Neutrophil (primary cell): Measurements from ENCODE around the gene SCTR.

Experiments
- H3K27ac ChIP-seq: fragments of 200-600 bp; sonication (generic); 2 replicates; pipeline ENCODE4 v1.5.1; 2016; ENCODE audit warnings: mild to moderate bottlenecking, moderate library complexity
- H3K27me3 ChIP-seq: fragments of 200-600 bp; sonication (generic); 2 replicates; pipeline ENCODE4 v1.6.0; 2016; ENCODE audit warnings: mild to moderate bottlenecking
- H3K36me3 ChIP-seq: fragments of 200-600 bp; sonication (generic); 2 replicates; pipeline ENCODE4 v1.5.1; 2017
- H3K4me1 ChIP-seq, 2 experiments: fragments of 200-600 bp in 1 of 2; sonication (generic) in 1 of 2; 1 replicate in 1 of 2; 2 replicates in 1 of 2; pipeline versions ENCODE4 v1.5.1 to v1.6.1; 2013 to 2016; ENCODE audit warnings: low read depth in 1 of 2, low read length in 1 of 2, mild to moderate bottlenecking in 1 of 2, moderate library complexity in 1 of 2; ENCODE audit not compliant: control insufficient read depth in 1 of 2, insufficient read depth in 1 of 2
- H3K4me3 ChIP-seq, 2 experiments: fragments of 200-600 bp in 1 of 2; sonication (generic) in 1 of 2; 1 replicate in 1 of 2; 2 replicates in 1 of 2; pipeline ENCODE4 v1.5.1; 2013 to 2016; ENCODE audit warnings: low read depth in 1 of 2, low read length in 1 of 2, mild to moderate bottlenecking in 1 of 2, moderate library complexity in 1 of 2
- H3K9me3 ChIP-seq: fragments of 200-600 bp; sonication (generic); 2 replicates; pipeline ENCODE4 v1.5.1; 2016
- TF ChIP-seq, protein P1 (sequence below): fragments of 200-600 bp; sonication (generic); IDR thresholded peaks from 2 replicates; pipeline ENCODE4 v1.5.1; 2016; ENCODE audit warnings: antibody characterized with exemption

Gene SCTR

DNA sequence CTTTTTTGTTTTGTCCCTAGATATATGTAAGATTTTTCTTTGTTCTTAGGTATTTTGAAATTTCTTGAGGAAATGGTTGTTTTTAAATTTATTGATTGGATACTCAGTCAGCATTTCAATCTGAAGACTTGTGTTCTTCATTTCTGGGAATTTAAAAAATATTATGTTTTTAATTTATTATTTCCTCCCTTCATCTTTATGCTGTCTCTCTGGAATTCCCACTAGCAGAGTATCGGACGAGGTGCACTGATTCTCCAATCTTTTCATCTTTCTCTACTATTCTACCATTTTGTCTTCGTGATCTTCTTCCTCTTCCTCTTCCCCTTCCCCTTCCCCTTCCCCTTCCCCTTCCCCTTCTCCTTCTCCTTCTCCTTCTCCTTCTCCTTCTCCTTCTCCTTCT is 12.3 kb downstream of the SCTR start:
- H3K4me3 ChIP-seq, result no peak overlapping the region

DNA sequence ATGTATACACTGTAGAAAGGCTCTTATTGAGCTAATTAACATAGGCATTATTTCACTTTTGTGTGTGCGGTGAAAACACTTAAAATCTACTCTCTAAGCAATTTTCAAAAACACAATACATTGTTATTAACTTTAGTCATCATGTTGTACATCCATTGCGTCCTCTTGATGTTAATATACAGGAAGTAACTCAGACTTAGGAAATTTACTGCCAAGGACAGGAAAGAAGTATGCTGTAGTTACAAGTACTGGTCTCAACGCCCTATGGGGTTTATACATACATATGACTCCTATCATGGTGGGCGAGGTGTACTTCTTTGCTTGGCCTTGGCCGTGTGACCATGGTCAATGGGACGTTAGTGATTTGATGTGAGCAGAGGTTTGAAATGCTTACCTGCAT is 15.5 kb downstream of the SCTR start:
- no peaks in the 10 kb centered on the region for H3K36me3 ChIP-seq
- TF ChIP-seq, protein P1, sequence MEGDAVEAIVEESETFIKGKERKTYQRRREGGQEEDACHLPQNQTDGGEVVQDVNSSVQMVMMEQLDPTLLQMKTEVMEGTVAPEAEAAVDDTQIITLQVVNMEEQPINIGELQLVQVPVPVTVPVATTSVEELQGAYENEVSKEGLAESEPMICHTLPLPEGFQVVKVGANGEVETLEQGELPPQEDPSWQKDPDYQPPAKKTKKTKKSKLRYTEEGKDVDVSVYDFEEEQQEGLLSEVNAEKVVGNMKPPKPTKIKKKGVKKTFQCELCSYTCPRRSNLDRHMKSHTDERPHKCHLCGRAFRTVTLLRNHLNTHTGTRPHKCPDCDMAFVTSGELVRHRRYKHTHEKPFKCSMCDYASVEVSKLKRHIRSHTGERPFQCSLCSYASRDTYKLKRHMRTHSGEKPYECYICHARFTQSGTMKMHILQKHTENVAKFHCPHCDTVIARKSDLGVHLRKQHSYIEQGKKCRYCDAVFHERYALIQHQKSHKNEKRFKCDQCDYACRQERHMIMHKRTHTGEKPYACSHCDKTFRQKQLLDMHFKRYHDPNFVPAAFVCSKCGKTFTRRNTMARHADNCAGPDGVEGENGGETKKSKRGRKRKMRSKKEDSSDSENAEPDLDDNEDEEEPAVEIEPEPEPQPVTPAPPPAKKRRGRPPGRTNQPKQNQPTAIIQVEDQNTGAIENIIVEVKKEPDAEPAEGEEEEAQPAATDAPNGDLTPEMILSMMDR, result no peak
- H3K27ac ChIP-seq, result no peak overlapping the region
- no peak overlapping the region for H3K4me3 ChIP-seq
- H3K4me1 ChIP-seq, result no peaks in the 10 kb centered on the region
- H3K27me3 ChIP-seq, result peaks cover 11% of the 10 kb centered on the region
- H3K9me3 ChIP-seq, result no peaks in the 10 kb centered on the region

More for the DNA sequence above, 12.3 kb downstream of the SCTR start:
- no peaks in the 10 kb centered on the region for H3K4me1 ChIP-seq
- H3K27me3 ChIP-seq, result peaks cover 27% of the 10 kb centered on the region
- TF ChIP-seq, protein P1, result no peak
- no peaks in the 10 kb centered on the region for H3K9me3 ChIP-seq
- H3K36me3 ChIP-seq, result no peaks in the 10 kb centered on the region
- no peak overlapping the region for H3K27ac ChIP-seq

DNA sequence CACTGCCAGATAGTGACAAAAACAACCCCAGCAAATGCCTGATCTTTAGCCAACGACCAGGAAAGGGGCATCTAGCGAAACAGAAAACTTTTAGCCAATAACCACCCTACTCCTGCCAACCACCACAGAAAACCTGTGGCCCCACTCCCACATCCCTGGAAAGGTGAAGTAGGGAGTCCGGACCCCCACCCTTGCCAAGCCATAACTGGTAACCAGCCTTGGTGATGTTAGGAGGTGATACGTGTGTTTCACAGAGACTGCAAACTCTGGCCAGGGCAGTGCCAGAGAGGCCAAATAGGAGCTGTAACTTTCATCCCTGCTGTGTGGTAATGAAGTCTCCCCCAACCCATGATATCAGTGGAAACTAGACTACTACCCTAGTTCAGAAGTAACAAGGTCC is 27.6 kb downstream of the SCTR start:
- TF ChIP-seq, protein P1, result no peak
- H3K4me3 ChIP-seq, result no peak overlapping the region
- H3K27ac ChIP-seq, result no peak overlapping the region
- H3K4me1 ChIP-seq, result no peaks in the 10 kb centered on the region
- H3K36me3 ChIP-seq, result no peaks in the 10 kb centered on the region
- H3K27me3 ChIP-seq, result peaks cover 21% of the 10 kb centered on the region
- H3K9me3 ChIP-seq, result peaks cover 5% of the 10 kb centered on the region

DNA sequence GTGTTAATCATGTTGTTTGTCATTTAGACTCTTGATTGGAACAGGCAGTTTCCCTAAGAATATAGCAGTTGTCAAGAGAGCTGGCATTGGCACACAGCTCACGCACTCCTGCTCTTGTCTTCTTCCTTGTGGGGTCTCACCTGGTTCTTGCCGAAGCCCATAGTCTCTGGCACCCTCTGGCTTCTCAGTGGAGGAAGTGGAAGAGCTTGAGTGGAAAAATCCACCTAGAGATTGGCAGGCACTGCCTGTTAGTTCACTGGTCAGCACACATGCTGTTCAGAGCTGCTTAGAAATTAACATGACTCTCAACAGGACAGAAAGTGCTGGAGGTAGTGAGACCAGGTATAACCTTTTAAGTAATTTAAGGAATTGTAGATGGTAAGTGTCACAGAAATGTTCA is 28.3 kb downstream of the SCTR start:
- no peaks in the 10 kb centered on the region for H3K36me3 ChIP-seq
- TF ChIP-seq, protein P1, result no peak
- H3K4me3 ChIP-seq, result no peak overlapping the region
- H3K27me3 ChIP-seq, result peaks cover 21% of the 10 kb centered on the region
- no peaks in the 10 kb centered on the region for H3K4me1 ChIP-seq
- H3K27ac ChIP-seq, result no peak overlapping the region
- H3K9me3 ChIP-seq, result peaks cover 5% of the 10 kb centered on the region

DNA sequence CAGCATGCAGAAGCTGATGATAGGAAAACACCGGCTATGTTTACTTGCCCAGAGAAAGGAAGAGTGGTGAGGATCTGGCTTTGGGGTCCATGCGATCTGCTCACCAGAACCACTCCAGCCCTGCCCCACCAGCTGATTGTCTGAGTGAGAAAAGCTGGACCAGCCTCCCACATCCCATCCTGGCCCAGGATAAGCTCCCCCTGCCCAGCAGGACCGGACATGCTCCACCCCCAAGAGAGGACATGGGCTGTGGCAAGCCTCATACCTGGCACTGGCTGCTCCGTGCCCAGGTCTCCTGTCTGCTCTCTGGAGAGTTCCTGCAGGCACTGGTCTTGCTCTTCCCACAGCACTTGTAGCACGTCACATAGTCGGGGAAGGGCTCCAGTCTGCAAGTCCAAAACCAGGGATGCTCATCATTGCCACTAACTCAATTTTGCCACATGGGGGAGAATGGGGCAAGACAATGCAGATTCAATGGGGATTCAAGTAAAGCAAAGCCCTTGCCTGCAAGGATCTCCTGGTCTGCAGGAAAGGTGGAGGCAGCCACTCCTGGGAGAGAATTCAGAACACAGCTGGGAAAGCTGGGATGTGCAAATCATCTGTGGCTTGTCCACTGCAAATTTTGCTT is 30.0 kb downstream of the SCTR start:
- TF ChIP-seq, protein P1, result no peak
- H3K4me1 ChIP-seq, result no peaks in the 10 kb centered on the region

More for the DNA sequence above, 30.0 kb downstream of the SCTR start:
- Histone ChIP-seq H3K4me3 (no peak overlapping the region), H3K27ac (no peak overlapping the region), H3K36me3 (no peaks in the 10 kb centered on the region), H3K27me3 (peaks cover 21% of the 10 kb centered on the region), H3K9me3 (no peaks in the 10 kb centered on the region)
